Stimulated activated CD4-positive, alpha-beta T cell treated with anti-CD3 and anti-CD28 coated beads, Interleukin-12 subunit alpha, Interleukin-12 subunit beta, amount 100 ng/mL, for 24 hours (primary cell): ENCODE results near the gene DDB1.

Experiments used
- DNase-seq, 2 experiments: peaks; one replicate each; pipeline ENCODE4 v3.0.0-alpha.2; 2020; ENCODE audit warnings: low read depth in 2 of 2

Gene DDB1

GRCh38 chr11:61356706-61357105 lies 23.8 kb upstream of the DDB1 start:
- DNase-seq, result no peak

DNA sequence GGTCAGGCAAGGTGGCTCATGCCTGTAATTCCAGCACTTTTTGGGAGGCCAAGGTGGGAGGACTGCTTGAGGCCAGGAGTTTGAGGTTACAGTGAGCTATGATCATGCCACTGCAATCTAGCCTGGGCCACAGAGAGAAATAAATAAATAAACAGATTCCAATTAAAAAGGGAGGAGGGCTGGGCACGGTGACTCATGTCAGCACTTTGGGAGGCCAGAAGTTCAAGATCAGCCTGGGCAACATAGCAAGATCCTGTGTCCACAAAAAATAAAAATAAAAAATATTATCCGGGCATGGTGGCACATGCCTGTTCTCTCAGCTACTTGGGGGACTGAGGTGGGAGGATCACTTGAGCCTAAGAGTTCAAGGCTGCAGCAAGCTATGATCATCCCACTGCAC lies 21.3 kb upstream of the DDB1 start:
- DNase-seq, result no peak

DNA sequence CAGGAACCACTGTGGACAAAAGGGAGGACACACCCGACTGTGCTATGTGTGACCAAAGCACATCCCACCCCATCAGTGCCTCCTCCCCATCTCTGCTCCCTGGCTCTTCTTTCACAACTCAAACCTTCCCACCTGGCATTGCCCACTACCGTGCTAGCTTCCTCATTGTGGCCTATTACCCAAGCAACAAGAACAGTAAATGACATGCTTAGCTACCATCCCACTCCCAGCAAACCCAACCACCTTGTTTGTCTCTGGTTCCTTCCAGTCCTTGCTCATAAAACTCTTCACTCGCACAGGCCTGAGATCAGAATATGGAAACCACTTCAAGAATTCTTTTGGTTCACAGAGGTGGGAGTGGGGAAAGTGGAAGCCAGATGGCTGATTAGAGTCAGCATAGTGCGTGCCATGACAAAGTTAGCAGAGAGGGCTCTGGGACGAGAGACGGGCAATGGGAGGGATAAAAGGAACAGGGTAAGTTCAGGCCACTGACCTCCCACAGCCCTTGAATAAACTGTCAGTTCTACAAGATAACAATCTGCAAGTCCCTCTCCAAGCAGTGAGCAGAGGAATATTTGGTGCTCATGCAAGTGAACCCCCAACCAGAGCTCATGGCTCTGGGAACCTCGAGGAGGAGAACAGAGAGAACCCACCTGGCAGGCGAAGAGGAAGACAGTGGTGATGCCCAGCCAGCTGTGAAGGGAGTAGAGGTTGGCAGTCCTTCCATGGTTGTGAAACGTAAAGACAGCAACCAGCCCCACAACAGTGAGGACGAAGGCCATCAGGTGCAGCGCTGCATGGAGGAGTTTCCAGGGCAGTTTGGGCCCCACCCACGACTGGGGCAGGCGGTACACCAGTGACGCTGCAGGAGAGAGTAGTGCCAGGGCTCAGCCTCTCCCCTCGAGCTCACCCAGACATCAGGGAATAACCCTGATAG lies 20.5 kb upstream of the DDB1 start:
- no peak for DNase-seq

DNA sequence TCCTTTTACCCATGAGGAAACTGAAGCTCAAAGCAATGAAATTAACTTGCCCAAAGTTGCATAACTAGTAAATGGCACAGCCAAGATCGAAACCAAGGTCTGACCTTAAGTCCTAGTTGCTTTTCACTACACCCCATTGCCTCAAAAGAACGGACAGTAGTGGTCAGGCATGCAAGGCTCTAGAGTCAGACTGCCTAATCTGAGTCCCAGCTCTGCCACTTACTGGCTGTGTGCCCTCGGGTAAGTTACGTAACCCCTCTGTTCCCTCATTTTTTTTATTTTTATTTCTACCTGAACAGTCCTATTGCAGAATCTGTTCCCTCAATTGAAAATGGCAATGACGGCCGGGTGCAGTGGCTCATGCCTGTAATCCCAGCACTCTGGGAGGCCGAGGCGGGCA lies 19.1 kb upstream of the DDB1 start:
- no peak for DNase-seq

DNA sequence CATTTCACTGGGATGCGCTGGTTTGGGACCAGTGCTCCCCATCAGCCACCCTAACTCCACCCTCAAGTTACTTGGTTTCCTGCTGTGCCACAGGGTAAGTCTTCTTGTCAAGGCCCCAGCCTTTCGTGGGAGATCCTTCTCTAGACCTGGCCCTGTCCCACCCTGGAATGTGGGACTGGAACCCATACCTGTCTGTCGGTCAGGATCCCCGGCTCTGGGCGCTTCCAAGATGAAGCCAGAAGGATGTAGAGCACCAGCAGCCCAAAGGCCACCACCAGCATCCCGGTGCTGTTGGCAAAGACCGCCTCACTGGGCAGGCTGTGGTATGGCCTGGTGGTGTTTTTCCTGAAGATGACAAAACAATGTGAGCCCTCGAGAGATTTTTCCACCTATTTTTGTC lies 17.9 kb upstream of the DDB1 start:
- no peak for DNase-seq

DNA sequence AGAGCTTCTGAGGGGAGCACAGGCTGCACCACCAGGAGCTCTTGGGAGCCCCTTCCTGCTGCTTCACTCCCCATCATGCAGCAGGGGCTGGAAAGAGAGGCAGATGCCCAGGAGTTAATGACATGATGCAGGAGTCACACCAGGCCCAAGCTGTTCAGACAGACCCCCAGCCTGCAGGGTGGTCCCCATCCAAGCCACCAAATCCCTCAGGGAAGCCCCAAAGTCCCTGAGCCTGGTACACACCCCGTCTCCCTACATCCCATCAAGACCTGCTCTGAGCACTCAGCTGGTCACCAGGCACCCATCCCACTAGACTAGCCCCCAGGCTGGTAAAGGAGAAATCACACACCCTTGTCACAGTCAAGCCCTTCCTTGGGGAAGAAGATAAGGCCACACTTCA lies 17.4 kb upstream of the DDB1 start:
- DNase-seq, result no peak

DNA sequence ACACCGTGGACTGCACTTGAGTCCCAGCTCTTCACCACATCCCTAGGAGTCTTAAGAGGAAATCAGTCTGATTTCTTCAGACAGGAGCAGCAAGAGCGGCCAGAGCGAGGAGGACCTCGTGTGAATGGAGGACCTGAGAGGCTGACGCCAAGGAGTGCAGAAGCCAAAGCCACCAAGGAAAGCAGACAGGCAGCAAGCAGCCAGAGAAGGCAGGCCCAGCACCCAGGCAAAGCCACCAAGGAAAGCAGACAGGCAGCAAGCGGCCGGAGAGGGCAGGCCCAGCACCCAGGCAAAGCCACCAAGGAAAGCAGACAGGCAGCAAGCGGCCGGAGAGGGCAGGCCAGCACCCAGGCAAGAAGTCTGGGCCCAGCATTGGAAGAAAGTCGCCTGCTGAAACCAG lies 17.0 kb upstream of the DDB1 start:
- DNase-seq, result no peak

GRCh38 chr11:61349189-61349751 lies 16.4 kb upstream of the DDB1 start:
- DNase-seq, result no peak

- DNase-seq, result no peak
Measured at GRCh38 chr11:61347916-61348461, 15.1 kb upstream of the DDB1 start.

DNA sequence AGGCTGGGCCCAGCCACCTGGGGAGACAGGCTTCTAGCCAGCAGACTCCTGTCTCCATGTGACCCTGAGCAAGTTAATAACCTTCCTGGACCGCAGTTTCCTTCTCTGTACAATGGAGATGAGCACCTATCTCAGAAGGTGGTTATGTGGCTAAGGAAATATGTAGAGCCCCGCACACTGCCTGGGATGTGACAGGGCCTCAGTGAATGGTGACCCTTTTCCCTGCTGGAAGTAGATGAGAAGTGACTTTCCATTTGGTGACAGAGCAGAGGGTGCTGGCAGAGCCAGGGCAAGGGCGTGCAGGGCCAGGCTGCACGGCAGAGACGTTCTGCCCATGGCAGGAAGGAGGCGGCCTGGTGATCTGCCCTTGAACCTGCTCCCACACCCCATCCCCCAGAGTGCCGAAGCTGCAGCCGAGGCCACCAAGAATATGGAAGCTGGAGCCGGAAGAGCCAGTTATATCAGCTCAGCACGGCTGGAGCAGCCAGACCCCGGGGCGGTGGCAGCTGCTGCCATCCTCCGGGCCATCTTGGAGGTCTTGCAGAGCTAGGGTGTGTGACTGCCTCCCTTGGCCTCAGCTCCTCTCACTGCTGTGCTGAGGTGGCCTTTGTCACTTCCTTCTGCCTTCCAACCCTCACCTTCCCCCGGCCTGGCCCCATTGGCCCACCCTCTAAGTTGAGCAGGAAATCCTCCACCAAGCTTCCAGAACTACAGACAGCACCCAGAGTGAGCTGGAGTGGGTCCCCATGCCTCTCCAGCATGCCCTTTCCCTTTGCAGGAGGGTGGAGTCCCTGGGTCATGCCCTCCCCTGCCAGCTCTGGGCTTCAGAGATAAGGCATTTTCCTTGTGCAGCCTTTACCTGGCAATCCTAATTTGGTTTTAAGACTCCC lies 13.3 kb upstream of the DDB1 start:
- no peak for DNase-seq

DNA sequence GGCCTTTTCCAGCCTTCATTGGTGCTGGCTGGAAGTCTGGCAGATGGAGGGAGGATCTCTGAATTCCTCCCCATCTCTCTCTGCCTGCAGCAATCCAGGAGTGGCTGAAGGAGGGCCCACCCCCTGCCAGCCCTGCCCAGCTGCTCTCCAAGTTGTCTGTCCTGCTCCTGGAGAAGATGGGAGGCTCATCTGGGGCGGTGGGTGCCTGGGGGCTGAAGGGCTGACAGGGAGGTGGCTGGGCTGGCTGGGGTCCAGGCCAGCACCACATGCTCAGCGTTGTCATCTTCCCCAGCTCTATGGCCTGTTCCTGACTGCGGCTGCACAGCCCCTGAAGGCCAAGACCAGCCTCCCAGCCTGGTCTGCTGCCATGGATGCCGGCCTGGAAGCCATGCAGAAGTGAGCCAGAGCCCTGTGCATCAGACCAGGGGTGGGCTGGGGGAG lies 12.3 kb upstream of the DDB1 start:
- DNase-seq, result no peak

GRCh38 chr11:61343792-61344745 lies 11.2 kb upstream of the DDB1 start:
- DNase-seq, result no peak

DNA sequence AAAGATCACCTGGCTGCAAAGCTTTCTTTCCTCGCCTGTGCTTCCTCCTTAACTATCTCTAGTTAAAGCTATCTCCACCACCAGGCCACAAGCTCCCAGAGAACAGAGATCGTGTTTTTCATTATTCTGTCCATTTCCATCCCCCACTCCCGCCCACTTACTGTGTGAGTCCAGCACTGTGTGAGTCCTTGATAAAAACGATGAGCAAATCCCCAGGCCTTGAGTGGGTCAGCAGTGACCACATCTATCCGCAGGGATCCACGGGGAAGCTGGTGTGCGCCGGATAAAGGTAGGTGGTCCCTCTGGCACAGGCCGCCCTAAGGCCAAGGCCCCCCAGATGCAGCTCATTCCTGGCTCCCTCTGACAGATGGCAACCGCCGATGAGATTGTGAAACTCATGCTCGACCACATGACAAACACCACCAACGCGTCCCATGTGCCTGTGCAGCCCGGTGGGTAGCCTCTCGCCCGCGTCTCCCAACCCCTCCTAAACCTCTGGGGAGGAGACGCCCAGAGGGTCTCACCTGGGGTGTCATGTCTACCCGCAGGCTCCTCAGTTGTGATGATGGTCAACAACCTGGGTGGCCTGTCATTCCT lies 9.4 kb upstream of the DDB1 start:
- no peak for DNase-seq

GRCh38 chr11:61341706-61342105 lies 8.8 kb upstream of the DDB1 start:
- no peak for DNase-seq

DNA sequence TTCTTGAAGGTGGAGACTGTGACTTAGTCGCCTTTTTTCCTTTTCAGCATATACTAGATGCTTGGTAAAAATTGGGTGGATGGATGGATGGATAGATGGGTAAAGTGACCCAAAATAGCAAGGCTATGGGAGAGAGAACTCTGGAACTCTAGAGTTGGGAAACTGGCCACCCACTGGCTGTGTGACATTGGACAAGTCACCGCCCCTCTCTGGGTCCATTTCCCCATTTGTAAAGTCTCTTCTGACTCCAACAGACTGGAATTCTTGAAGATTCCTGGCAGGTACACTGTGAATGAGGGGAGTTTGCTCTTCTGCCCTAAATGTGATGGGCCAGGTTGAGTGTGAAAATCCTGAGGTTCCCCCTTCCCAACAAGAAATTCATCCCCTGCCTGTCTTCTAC lies 8.1 kb upstream of the DDB1 start:
- no peak for DNase-seq

- DNase-seq, result no peak
Measured at GRCh38 chr11:61339490-61339878, 6.6 kb upstream of the DDB1 start.

GRCh38 chr11:61338783-61339489 lies 6.0 kb upstream of the DDB1 start:
- DNase-seq, result no peak

- DNase-seq, result no peak
Measured at GRCh38 chr11:61337706-61338470, 5.0 kb upstream of the DDB1 start.
